Caco-2 (cell line): ENCODE measurements around the gene HYAL1. TPM values are rescaled to one million over a fixed set of nuclear protein-coding genes. Genes with fewer than 3 reads are reported as not detected.

Experiments used
- BruUV-seq: library from RNA; stranded (reverse); fragments of 400-500 nt; replicated peaks from 2 replicates; lab custom pipeline; 2021; lab: Mats Ljungman, UMichigan
- CTCF ChIA-PET: fragments of 300-600 bp; sonication (Branson Sonifier 250); formaldehyde crosslinking; loops from one replicate; lab custom pipeline; 2022; ENCODE audit warnings: antibody characterized with exemption; lab: Charles Lee
- POLR2A ChIA-PET: fragments of 300-600 bp; sonication (Branson Sonifier 250); formaldehyde crosslinking; loops from one replicate; lab custom pipeline; 2022; ENCODE audit warnings: antibody characterized with exemption; lab: Charles Lee
- DNase-seq, 2 experiments: peaks; one replicate each; pipeline versions ENCODE4 v3.0.0 to v3.0.0-alpha.2; 2020 to 2022
- H3K27me3 ChIP-seq: replicated peaks from 2 replicates; pipeline ENCODE4 v1.6.0; 2011; ENCODE audit warnings: low read length; ENCODE audit not compliant: control insufficient read depth, insufficient read depth
- H3K36me3 ChIP-seq: 2 replicates; pipeline ENCODE4 v1.5.1; 2011; ENCODE audit warnings: low read length; ENCODE audit not compliant: control insufficient read depth, insufficient read depth
- H3K4me1 ChIP-seq: fragments of 250-450 bp; sonication (Bioruptor Pico); 2 replicates; pipeline ENCODE4 v1.5.1; 2020; ENCODE audit warnings: mild to moderate bottlenecking
- H3K4me3 ChIP-seq: 2 replicates; pipeline ENCODE4 v1.5.1; 2011; ENCODE audit warnings: low read depth, mild to moderate bottlenecking, control low read depth, low read length
- H3K9me3 ChIP-seq: fragments of 250-450 bp; sonication (Bioruptor Pico); 2 replicates; pipeline ENCODE4 v1.5.1; 2020; ENCODE audit warnings: mild to moderate bottlenecking, moderate library complexity
- H3K27ac Mint-ChIP-seq: one replicate; pipeline ENCODE4 v1.8.0; 2022; ENCODE audit warnings: mixed read lengths; ENCODE audit not compliant: unreplicated experiment
- H3K27me3 Mint-ChIP-seq: one replicate; pipeline ENCODE4 v1.8.0; 2022; ENCODE audit warnings: mixed read lengths; ENCODE audit not compliant: insufficient read depth, unreplicated experiment
- H3K36me3 Mint-ChIP-seq: one replicate; pipeline ENCODE4 v1.8.0; 2022; ENCODE audit warnings: mild to moderate bottlenecking, mixed read lengths; ENCODE audit not compliant: insufficient read depth, unreplicated experiment
- H3K4me1 Mint-ChIP-seq: one replicate; pipeline ENCODE4 v1.8.0; 2022; ENCODE audit warnings: low read depth, mixed read lengths; ENCODE audit not compliant: unreplicated experiment
- H3K4me3 Mint-ChIP-seq: one replicate; pipeline ENCODE4 v1.8.0; 2022; ENCODE audit warnings: mild to moderate bottlenecking, moderate library complexity, mixed read lengths; ENCODE audit not compliant: unreplicated experiment
- H3K9me3 Mint-ChIP-seq: one replicate; pipeline ENCODE4 v1.8.0; 2022; ENCODE audit warnings: mixed read lengths; ENCODE audit not compliant: unreplicated experiment
- intact Hi-C: fragments of 100-400 bp; cut with micrococcal nuclease; formaldehyde crosslinking; loops from one replicate; pipeline ENCODE4 v1.10.0; 2022; ENCODE audit not compliant: unreplicated experiment
- total RNA-seq: library from RNA; stranded (reverse); gene quantifications from 2 replicates; pipeline ENCODE4 v1.2.3, GENCODE V29; 2022
- TF ChIP-seq, protein P1 (sequence below), 2 experiments: fragments of 200-600 bp in 1 of 2; IDR thresholded peaks; 1 replicate in 1 of 2; 2 replicates in 1 of 2; pipeline versions ENCODE4 v1.5.1 to v1.8.0; 2011 to 2022; ENCODE audit warnings: antibody characterized with exemption in 1 of 2, control low read depth in 1 of 2, inconsistent platforms in 1 of 2, low read depth in 1 of 2, low read length in 1 of 2, mild to moderate bottlenecking in 1 of 2, moderate library complexity in 1 of 2; ENCODE audit not compliant: insufficient read depth in 1 of 2, severe bottlenecking in 1 of 2, unreplicated experiment in 1 of 2

Gene HYAL1
- total RNA-seq, 1 experiment from 2014 or later, result 2.3 TPM

DNA sequence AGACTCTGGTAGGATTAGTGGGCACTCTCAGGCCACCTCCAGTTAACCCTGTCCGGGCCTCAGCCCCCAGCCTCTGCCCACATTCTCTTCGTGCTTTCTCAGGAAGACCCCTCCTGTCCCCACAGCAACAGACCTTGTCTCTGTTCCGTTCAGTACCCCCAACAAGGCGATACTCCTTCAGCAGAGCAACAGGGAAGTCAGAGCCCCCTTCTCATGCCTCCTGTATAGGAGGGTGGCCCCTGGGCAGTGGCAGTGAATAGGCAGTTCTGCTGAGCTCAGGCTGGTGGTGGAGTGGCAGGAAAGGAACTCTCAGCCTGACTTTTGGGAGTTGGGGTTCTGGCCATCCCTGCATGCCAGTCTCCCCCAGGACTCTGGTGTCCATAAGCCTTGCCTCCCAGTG, 33.9 kb downstream of the HYAL1 start:
- TF ChIP-seq, protein P1, sequence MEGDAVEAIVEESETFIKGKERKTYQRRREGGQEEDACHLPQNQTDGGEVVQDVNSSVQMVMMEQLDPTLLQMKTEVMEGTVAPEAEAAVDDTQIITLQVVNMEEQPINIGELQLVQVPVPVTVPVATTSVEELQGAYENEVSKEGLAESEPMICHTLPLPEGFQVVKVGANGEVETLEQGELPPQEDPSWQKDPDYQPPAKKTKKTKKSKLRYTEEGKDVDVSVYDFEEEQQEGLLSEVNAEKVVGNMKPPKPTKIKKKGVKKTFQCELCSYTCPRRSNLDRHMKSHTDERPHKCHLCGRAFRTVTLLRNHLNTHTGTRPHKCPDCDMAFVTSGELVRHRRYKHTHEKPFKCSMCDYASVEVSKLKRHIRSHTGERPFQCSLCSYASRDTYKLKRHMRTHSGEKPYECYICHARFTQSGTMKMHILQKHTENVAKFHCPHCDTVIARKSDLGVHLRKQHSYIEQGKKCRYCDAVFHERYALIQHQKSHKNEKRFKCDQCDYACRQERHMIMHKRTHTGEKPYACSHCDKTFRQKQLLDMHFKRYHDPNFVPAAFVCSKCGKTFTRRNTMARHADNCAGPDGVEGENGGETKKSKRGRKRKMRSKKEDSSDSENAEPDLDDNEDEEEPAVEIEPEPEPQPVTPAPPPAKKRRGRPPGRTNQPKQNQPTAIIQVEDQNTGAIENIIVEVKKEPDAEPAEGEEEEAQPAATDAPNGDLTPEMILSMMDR (IDR thresholded peaks at IDR 0.05; ENCODE audit: insufficient read depth in 1 of 2, low read depth in 1 of 2, low read length in 1 of 2, severe bottlenecking in 1 of 2, unreplicated experiment in 1 of 2), result no peak
- DNase-seq, result no peak
- H3K27me3 ChIP-seq, result no peaks in the 10 kb centered on the region
- H3K4me1 ChIP-seq, result peaks cover 76% of the 10 kb centered on the region
- ChIA-PET CTCF (interaction anchor here (0.6 to 1.8 kb wide), 8 partner anchors 10 to 1562 kb away, joined by 3 to 10 read pairs (median 4); partner anchors contain the start of gene GNAI2), POLR2A (interaction anchor here (0.6 to 1.0 kb wide), 3 partner anchors 10 to 68 kb away, joined by 3 to 6 read pairs (median 5); no protein-coding TSS in a partner anchor)
- H3K27ac Mint-ChIP-seq, result peak overlapping the region; percentile 53
- BruUV-seq, result TSS peak; percentile 3
- no peaks in the 10 kb centered on the region for H3K9me3 Mint-ChIP-seq
- H3K4me1 Mint-ChIP-seq, result peaks cover 48% of the 10 kb centered on the region
- H3K36me3 ChIP-seq, result peaks cover under 1% of the 10 kb centered on the region
- no peaks in the 10 kb centered on the region for H3K9me3 ChIP-seq
- peaks cover 14% of the 10 kb centered on the region for H3K36me3 Mint-ChIP-seq
- H3K4me3 Mint-ChIP-seq, result peak overlapping the region; percentile 61
- no peaks in the 10 kb centered on the region for H3K27me3 Mint-ChIP-seq
- peak overlapping the region; percentile 33 for H3K4me3 ChIP-seq
- intact Hi-C loops, result no loop called here

DNA sequence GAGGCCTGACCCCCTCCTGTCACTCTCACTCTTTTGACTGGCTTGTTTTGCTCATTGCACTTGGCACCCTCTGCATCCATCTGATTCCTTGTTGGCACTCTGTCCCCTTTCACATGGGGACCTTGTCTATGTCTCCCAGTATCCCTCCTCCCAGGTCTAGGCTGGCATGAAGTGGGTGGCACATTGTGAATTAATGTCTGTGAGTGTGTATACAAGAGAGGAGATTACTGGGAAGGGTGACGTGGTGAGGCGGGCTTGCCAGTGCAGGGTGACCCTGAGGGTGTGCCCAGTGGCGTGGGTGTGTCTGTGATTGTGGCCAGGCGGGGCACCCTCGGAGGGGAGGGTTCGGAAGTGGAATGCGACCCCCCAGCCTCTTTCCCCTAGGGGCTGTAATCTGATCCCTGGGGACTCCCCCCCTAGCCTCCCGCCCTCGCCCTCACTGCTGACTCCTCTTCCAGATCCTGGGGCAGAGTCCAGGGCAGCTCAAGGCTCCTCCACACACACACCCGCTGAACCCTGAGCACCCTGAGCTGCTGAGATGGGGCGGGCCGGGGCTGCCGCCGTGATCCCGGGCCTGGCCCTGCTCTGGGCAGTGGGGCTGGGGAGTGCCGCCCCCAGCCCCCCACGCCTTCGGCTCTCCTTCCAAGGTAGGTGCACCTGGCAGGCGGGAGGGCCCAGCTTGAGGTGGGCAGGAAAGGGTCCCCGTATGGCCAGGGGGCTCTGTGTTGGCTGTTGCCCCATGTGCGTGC, 34.5 kb downstream of the HYAL1 start, which contains the start of gene SEMA3B:
Gene SEMA3B (plus strand): TSS at position 445 of the 749 bp plus-strand sequence. CDS start 94 bp downstream, at position 539.
- Mint-ChIP-seq H3K9me3 (no peaks in the 10 kb centered on the region), H3K27ac (peak within 1 kb of the TSS; percentile 53), H3K36me3 (peaks cover 13% of the 10 kb centered on the region), H3K4me1 (peaks cover 48% of the 10 kb centered on the region), H3K27me3 (no peaks in the 10 kb centered on the region), H3K4me3 (peak within 1 kb of the TSS; percentile 61)
- DNase-seq, result peak; percentile 46 to 74
- TF ChIP-seq, protein P1 (IDR thresholded peaks at IDR 0.05; ENCODE audit: insufficient read depth in 1 of 2, low read depth in 1 of 2, low read length in 1 of 2, severe bottlenecking in 1 of 2, unreplicated experiment in 1 of 2), result no peak
- peaks cover 77% of the 10 kb centered on the region for H3K4me1 ChIP-seq
- no TSS peak for BruUV-seq
- no peaks in the 10 kb centered on the region for H3K27me3 ChIP-seq
- H3K9me3 ChIP-seq, result no peaks in the 10 kb centered on the region
- H3K4me3 ChIP-seq, result peak within 1 kb of the TSS; percentile 33
- ChIA-PET POLR2A (interaction anchor here (0.6 to 1.0 kb wide), 2 partner anchors 54 to 68 kb away, joined by 4 to 6 read pairs; no protein-coding TSS in a partner anchor), CTCF (interaction anchor here (0.7 to 1.8 kb wide), 7 partner anchors 9 to 1563 kb away, joined by 3 to 10 read pairs (median 4); partner anchors contain the start of gene GNAI2)
- intact Hi-C loops, result no loop called here
- H3K36me3 ChIP-seq, result no peaks in the 10 kb centered on the region; the same call in none of the 2 replicates

DNA sequence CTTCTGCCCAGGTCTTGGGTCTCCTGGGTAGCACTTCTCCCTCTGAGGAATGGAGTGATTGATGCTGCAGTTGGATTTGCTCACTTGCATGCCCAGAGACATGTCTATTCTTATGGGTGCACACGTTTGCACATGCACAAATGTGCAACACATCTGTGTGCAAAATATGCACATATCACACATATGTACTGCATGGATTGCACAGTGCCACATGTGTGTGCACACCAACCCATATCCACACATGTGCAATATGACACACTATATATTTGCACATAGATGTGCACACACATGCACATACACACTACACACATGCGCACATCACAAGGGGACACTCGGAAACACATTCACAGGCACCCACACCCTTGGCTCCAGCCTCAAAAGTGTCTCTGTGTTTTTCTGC, 35.1 kb downstream of the HYAL1 start:
- DNase-seq, result no peak
- peak overlapping the region; percentile 53 for H3K27ac Mint-ChIP-seq
- Histone ChIP-seq H3K4me1 (peaks cover 81% of the 10 kb centered on the region), H3K4me3 (no peak overlapping the region), H3K27me3 (no peaks in the 10 kb centered on the region), H3K9me3 (no peaks in the 10 kb centered on the region), H3K36me3 (no peaks in the 10 kb centered on the region; the same call in 1 of the 2 replicates)
- peak overlapping the region; percentile 61 for H3K4me3 Mint-ChIP-seq
- intact Hi-C loops, result no loop called here
- no peaks in the 10 kb centered on the region for H3K9me3 Mint-ChIP-seq
- ChIA-PET POLR2A (no interaction called here), CTCF (no interaction called here)
- H3K36me3 Mint-ChIP-seq, result peaks cover 11% of the 10 kb centered on the region
- TF ChIP-seq, protein P1 (IDR thresholded peaks at IDR 0.05; ENCODE audit: insufficient read depth in 1 of 2, low read depth in 1 of 2, low read length in 1 of 2, severe bottlenecking in 1 of 2, unreplicated experiment in 1 of 2), result no peak
- peaks cover 50% of the 10 kb centered on the region for H3K4me1 Mint-ChIP-seq
- BruUV-seq, result no TSS peak
- no peaks in the 10 kb centered on the region for H3K27me3 Mint-ChIP-seq
